Dendritic cell treated with granulocyte-macrophage colony-stimulating factor and Interleukin-4, amounts not matched to agents 40 ng/mL and 50 ng/mL, for 4 days (primary cell): ENCODE data around the gene SULT2B1.

Source experiments
- H3K27ac Mint-ChIP-seq: one replicate; pipeline ENCODE4 v1.8.0; 2022; ENCODE audit warnings: mild to moderate bottlenecking, mixed read lengths
- H3K27me3 Mint-ChIP-seq: one replicate; pipeline ENCODE4 v1.8.0; 2022; ENCODE audit warnings: mild to moderate bottlenecking, mixed read lengths
- H3K36me3 Mint-ChIP-seq: one replicate; pipeline ENCODE4 v1.8.0; 2022; ENCODE audit warnings: low read depth, mixed read lengths
- H3K4me1 Mint-ChIP-seq: one replicate; pipeline ENCODE4 v1.8.0; 2022; ENCODE audit warnings: low read depth, mixed read lengths
- H3K4me3 Mint-ChIP-seq: one replicate; pipeline ENCODE4 v1.8.0; 2022; ENCODE audit warnings: mild to moderate bottlenecking, moderate library complexity, mixed read lengths
- H3K9me3 Mint-ChIP-seq: one replicate; pipeline ENCODE4 v1.8.0; 2022; ENCODE audit warnings: mixed read lengths
- intact Hi-C: fragments of 100-400 bp; cut with micrococcal nuclease; formaldehyde crosslinking; loops from one replicate; pipeline ENCODE4 v1.15.0; 2022

Gene SULT2B1

GRCh38 chr19:48611872-48612271 lies 59.9 kb downstream of the SULT2B1 start:
- H3K4me1 Mint-ChIP-seq = peaks cover 32% of the 10 kb centered on the region
- no peaks in the 10 kb centered on the region for H3K27me3 Mint-ChIP-seq
- intact Hi-C loops = no loop called here
- no peak overlapping the region for H3K27ac Mint-ChIP-seq
- H3K4me3 Mint-ChIP-seq = no peak overlapping the region
- H3K9me3 Mint-ChIP-seq = no peaks in the 10 kb centered on the region
- H3K36me3 Mint-ChIP-seq = peaks cover 28% of the 10 kb centered on the region

- Mint-ChIP-seq H3K4me3 (no peak overlapping the region), H3K9me3 (no peaks in the 10 kb centered on the region), H3K4me1 (peaks cover 43% of the 10 kb centered on the region), H3K27me3 (no peaks in the 10 kb centered on the region), H3K27ac (peak overlapping the region; percentile 57), H3K36me3 (peaks cover 42% of the 10 kb centered on the region)
- intact Hi-C loops = no loop called here
These were observed 61.3 kb downstream of the SULT2B1 start for GRCh38 chr19:48613024-48613851.

GRCh38 chr19:48613852-48614435 lies 62.0 kb downstream of the SULT2B1 start:
- intact Hi-C loops = no loop called here
- H3K36me3 Mint-ChIP-seq = peaks cover 49% of the 10 kb centered on the region
- H3K27me3 Mint-ChIP-seq = no peaks in the 10 kb centered on the region
- no peaks in the 10 kb centered on the region for H3K9me3 Mint-ChIP-seq
- peak overlapping the region; percentile 57 for H3K27ac Mint-ChIP-seq
- peaks cover 42% of the 10 kb centered on the region for H3K4me1 Mint-ChIP-seq
- no peak overlapping the region for H3K4me3 Mint-ChIP-seq

GRCh38 chr19:48614436-48615230 lies 62.7 kb downstream of the SULT2B1 start, which contains the start of gene FAM83E:
TSS of gene FAM83E (minus strand) at chr19:48615076. CDS start at chr19:48613372, 1,704 bp downstream.
- Mint-ChIP-seq H3K36me3 (peaks cover 55% of the 10 kb centered on the region), H3K4me3 (no peak within 1 kb of the TSS), H3K4me1 (peaks cover 39% of the 10 kb centered on the region), H3K27me3 (no peaks in the 10 kb centered on the region), H3K27ac (peak within 1 kb of the TSS; percentile 57), H3K9me3 (no peaks in the 10 kb centered on the region)
- intact Hi-C loops = no loop called here

GRCh38 chr19:48615231-48616040 lies 63.5 kb downstream of the SULT2B1 start:
- no peak overlapping the region for H3K4me3 Mint-ChIP-seq
- no peaks in the 10 kb centered on the region for H3K27me3 Mint-ChIP-seq
- H3K9me3 Mint-ChIP-seq = no peaks in the 10 kb centered on the region
- peaks cover 47% of the 10 kb centered on the region for H3K4me1 Mint-ChIP-seq
- H3K27ac Mint-ChIP-seq = no peak overlapping the region
- H3K36me3 Mint-ChIP-seq = peaks cover 63% of the 10 kb centered on the region
- intact Hi-C loops = no loop called here

- intact Hi-C loops = no loop called here
- Mint-ChIP-seq H3K4me1 (peaks cover 47% of the 10 kb centered on the region), H3K36me3 (peaks cover 63% of the 10 kb centered on the region), H3K27ac (no peak overlapping the region), H3K27me3 (no peaks in the 10 kb centered on the region), H3K9me3 (no peaks in the 10 kb centered on the region), H3K4me3 (no peak overlapping the region)
These were observed 64.1 kb downstream of the SULT2B1 start for GRCh38 chr19:48616041-48616436.

GRCh38 chr19:48616491-48617056 lies 64.6 kb downstream of the SULT2B1 start:
- Mint-ChIP-seq H3K27ac (no peak overlapping the region), H3K36me3 (peaks cover 63% of the 10 kb centered on the region)
- intact Hi-C loops = no loop called here

GRCh38 chr19:48617146-48617937 lies 65.4 kb downstream of the SULT2B1 start:
- Mint-ChIP-seq H3K4me1 (peaks cover 58% of the 10 kb centered on the region), H3K4me3 (peak overlapping the region; percentile 97), H3K36me3 (peaks cover 63% of the 10 kb centered on the region), H3K27me3 (no peaks in the 10 kb centered on the region), H3K9me3 (no peaks in the 10 kb centered on the region), H3K27ac (peak overlapping the region; percentile 96)
- intact Hi-C loops = no loop called here

More at GRCh38 chr19:48616491-48617056, 64.6 kb downstream of the SULT2B1 start:
- peaks cover 51% of the 10 kb centered on the region for H3K4me1 Mint-ChIP-seq
- no peaks in the 10 kb centered on the region for H3K27me3 Mint-ChIP-seq
- H3K9me3 Mint-ChIP-seq = no peaks in the 10 kb centered on the region
- H3K4me3 Mint-ChIP-seq = no peak overlapping the region

GRCh38 chr19:48618278-48618915 lies 66.4 kb downstream of the SULT2B1 start:
- intact Hi-C loops = no loop called here
- Mint-ChIP-seq H3K4me1 (peaks cover 67% of the 10 kb centered on the region), H3K9me3 (no peaks in the 10 kb centered on the region), H3K27ac (peak overlapping the region; percentile 96), H3K27me3 (no peaks in the 10 kb centered on the region), H3K36me3 (peaks cover 65% of the 10 kb centered on the region), H3K4me3 (peak overlapping the region; percentile 97)

GRCh38 chr19:48618916-48619691 lies 67.1 kb downstream of the SULT2B1 start, which contains the start of the genes RPL18 and SPHK2:
TSS of gene RPL18 (minus strand) at chr19:48619178. CDS start at chr19:48619143, 35 bp downstream.
TSS of gene SPHK2 (plus strand) at chr19:48619506. CDS start at chr19:48620515, 1,009 bp downstream.
- Mint-ChIP-seq H3K36me3 (peaks cover 69% of the 10 kb centered on the region), H3K27ac (peak within 1 kb of the TSS; percentile 96), H3K9me3 (no peaks in the 10 kb centered on the region), H3K4me3 (peak within 1 kb of the TSS; percentile 97), H3K4me1 (peaks cover 74% of the 10 kb centered on the region), H3K27me3 (no peaks in the 10 kb centered on the region)
- intact Hi-C loops = loop anchor here (1.0 kb wide), 1 partner anchor 18 kb away; the partner anchor contains the start of gene DBP
